NCI-H1694 (cell line): ENCODE measurements around the gene TMEM154.

ENCODE experiments used
- DNase-seq: peaks from one replicate; lab custom pipeline; 2025; lab: John Stamatoyannopoulos, UW

TMEM154 gene

GRCh38 chr4:152629908-152630307 is 49.9 kb downstream of the TMEM154 start:
- no peak for DNase-seq

GRCh38 chr4:152628128-152628527 is 51.7 kb downstream of the TMEM154 start:
- no peak for DNase-seq

DNA sequence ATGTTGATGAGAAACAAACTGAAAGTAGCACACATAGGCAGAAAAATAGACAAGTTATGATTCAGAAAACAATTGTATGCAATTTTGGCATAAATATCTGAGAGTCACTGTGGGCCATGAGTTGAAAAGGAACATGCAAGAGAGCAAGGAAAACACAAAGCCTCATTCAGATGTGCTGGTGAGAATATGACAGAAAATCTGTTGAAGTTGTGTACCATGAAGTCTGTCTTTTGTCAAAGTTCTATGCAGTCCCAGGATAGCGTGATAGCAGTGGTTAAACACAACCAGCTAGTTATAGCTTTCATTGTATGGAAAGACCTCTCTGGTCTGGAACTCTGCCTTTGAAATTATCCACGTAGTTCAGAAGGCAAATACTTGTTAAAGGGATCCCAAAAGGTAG is 53.0 kb downstream of the TMEM154 start:
- DNase-seq: no peak

- DNase-seq: no peak
Observed at GRCh38 chr4:152620915-152621314, 58.9 kb downstream of the TMEM154 start.

DNA sequence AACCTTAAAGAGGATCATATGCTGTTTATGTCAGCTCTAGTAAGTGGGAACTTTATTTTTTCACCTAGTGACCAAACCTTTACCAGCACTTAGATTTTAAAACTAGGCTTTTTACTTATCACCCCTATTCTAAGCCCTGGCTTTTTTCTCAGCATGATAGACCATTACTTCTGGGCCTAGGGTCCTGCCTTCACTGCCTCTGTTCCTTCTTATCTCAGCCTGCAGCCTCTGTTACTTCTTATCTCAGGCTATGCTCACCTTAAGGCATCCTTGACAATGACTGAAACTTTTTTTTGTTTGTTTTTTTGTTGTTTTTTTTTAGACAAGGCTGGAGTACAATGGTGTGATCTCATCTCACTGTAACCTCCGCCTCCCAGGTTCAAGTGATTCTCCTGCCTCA is 59.6 kb downstream of the TMEM154 start:
- DNase-seq: no peak

DNA sequence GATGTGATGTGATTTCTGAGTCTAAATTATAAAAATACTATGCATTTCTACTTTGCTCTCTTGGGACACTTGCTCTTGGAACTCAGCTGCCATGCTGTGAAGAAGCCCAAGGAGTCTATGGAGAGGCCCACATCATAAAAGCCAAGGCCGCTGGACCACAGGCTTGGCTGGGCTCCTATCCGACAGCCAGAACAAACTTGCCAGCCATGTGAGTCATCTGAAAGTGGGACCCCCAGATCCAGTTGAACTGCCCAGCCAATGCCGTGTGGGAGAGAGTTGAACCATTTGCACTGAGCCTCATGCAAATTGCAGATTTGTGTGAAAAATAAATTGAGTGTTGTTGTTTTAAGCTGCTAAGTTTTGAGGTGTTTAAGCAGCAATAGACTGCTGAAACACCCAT is 60.2 kb downstream of the TMEM154 start:
- no peak for DNase-seq

DNA sequence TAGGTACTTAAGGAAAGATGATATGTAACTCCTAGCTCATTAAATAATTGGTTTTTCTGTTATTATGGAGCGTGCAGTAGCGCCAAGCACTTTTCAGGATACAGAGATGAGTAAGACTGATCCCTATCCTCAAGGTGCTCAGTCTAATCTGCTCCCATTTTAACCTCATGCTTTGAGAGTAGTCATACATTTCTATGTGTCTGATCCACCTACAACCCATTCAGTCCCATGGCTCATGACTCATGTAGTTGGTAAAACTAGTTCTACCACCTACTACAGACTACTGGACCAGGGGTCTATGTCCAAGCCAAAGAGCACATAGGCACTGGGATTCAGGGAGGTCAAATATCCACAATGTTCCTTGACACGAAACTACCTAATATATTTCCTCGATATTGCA is 60.8 kb downstream of the TMEM154 start:
- DNase-seq: no peak

- DNase-seq: no peak
Observed at GRCh38 chr4:152616804-152617203, 63.0 kb downstream of the TMEM154 start.

- DNase-seq: no peak
Observed at GRCh38 chr4:152613841-152614721, 65.7 kb downstream of the TMEM154 start.

GRCh38 chr4:152613351-152613750 is 66.4 kb downstream of the TMEM154 start:
- no peak for DNase-seq

DNA sequence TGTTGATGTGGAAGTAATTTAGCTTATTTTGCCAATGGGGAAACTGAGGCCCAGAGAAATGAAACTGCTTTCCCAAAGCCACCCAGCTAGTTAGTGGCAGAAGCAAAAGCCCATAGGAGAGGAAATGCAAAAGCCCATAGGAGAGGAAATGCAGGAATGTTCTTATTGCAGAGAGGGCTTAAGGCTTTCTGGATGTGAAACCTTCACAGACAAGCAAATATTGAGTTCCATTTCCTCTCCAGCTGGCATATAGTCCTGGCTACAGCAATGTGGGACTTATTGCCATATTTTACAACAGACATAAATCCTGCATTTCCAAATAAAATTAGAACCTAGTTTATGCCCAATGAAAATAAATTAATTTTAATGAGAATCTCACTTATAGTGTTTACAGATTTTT is 69.7 kb downstream of the TMEM154 start:
- DNase-seq: no peak

DNA sequence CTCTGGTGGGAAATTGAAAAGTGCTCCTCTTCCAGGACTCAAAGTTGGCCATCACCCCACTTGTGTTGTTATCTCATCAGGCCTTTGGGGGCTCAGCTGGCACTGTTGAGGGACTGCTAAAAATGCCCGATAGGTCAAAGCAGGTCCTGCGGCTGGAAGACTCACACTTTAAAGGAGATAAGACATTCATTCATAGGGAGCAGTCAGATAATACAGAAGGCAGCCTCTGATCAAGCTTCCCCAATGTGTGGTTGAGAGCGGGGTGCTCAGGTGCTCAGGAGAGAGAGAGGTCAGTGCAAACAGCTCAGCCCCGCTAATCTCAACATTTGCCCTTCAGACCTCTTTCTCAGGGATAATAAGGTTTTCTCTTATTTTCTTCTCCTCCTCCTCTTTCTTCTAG is 70.3 kb downstream of the TMEM154 start:
- no peak for DNase-seq

- no peak for DNase-seq
Observed at GRCh38 chr4:152607178-152607577, 72.6 kb downstream of the TMEM154 start.

GRCh38 chr4:152606753-152607152 is 73.0 kb downstream of the TMEM154 start:
- DNase-seq: no peak

DNA sequence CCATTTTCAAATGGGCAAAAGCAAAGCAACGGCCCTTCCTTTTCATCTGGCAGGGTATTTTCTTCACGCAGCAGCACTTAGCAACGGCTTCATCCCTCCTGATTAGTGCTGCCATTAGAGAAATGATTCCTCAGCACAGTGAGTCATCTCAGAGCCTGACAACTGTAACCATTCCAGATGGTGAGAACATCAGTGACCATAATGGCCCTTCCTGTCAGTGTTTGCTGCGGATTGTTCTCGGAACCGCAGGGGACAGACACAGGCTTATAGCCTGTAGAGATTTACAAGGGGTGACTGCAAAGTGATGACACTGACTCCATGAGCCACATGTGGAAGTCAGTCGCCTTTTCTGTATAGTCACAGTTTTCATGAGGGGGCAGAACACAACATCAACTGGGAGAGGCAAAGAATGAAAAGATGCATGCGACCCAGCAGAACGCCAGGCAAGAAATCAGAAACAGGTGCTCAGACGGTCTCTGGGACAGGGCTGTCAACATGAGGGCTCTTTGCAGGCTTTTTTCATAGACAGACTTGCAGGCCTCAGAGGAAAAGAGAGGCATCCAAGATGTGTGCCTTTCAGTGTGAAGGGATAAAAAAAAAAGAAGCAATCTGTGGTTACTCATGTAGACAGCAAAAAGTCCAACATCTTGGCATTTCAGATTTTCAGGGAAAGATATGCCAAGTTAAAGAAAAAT is 74.0 kb downstream of the TMEM154 start:
- no peak for DNase-seq

- DNase-seq: no peak
Observed at GRCh38 chr4:152605031-152605430, 74.8 kb downstream of the TMEM154 start.

- no peak for DNase-seq
Observed at GRCh38 chr4:152601156-152601555, 78.6 kb downstream of the TMEM154 start.

GRCh38 chr4:152599636-152600035 is 80.2 kb downstream of the TMEM154 start:
- DNase-seq: no peak

DNA sequence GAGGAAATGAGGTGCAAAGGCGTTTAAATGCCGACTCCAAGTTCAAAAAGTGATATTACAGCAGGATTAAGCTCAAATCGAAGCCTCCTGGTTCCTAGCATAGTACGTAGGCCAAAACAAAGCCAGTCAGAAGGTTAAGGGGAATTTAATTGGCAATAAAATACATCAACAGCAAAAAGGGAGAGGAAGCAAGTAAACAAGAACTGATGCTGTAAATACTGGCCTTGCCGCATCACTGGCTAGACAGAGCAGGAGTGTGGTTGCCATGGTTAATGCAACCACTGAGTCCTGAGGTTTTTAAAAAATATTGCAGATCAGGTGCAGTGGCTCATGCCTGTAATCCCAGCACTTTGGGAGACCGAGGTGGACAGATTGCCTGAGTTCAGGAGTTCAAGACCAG is 80.7 kb downstream of the TMEM154 start:
- DNase-seq: no peak

- no peak for DNase-seq
Observed at GRCh38 chr4:152598454-152598853, 81.3 kb downstream of the TMEM154 start.

DNA sequence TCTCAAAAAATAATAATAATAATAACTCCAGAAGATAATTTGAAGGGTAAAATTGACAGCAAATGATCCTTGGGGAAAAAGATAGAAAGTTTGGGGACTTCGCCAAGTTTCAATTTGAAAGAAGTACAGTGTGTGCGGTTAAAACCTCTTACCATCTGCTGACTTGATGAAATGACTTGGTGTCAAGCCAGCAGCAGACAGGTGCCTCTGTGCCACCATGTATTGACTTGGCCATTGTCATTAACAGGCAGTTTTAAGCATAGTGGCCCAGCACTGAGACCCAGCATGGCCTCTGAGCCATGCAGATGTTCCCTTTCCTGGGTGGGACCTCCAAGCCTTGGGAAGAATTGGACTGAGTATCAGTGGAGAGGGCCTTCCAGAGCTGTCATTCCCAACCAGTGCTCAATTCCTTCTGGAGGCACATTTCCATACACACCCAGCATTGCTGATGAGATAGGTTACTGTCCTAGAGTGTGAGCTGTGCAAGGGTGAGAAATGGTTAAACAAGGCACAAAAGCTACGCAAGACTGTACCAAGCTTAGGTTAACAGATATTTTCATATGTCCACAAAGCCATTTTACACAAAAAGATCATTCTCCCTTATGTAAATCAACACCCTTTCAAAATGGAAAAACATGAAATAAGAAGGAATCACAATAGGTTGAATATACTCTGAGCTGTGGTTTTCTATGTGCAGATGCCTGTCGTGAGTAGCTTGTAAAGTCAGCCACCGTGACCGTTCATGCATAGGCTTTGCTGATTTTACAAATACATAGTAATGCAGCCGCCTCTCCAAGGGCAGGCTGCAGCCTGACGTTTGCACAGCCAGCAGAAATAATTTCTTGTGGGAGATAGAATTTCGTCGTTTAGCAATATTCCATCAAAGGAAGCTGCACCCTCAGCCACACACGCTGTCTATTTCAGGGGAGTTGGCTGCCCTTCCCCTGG is 84.5 kb downstream of the TMEM154 start:
- peak; percentile 74 for DNase-seq

DNA sequence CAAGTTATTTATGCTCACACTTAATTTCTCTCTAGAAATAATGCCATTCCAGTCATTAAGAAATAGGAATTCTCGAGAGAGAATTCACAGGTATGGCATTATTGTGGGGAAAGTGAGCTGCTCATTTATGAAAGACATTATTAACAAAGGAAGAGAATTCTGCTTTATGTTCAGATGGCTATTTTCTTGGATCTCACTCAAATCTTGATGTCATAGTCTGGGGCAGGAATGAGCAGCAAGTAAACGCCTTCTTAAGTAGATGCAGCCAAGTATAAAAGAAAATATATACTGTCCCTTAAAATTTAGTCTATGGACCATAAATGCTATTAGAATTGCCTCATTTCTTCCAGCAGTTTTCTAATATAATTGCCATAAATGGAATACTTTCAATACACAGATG is 85.7 kb downstream of the TMEM154 start:
- DNase-seq: no peak
